Raji (cell line): ENCODE data around the gene PPP2R2B.

Experiments
- POLR2A ChIP-seq: IDR thresholded peaks from 2 replicates; pipeline ENCODE4 v1.6.1; 2011; ENCODE audit warnings: low read depth, low read length, control low read depth; ENCODE audit not compliant: insufficient read depth

PPP2R2B gene

DNA sequence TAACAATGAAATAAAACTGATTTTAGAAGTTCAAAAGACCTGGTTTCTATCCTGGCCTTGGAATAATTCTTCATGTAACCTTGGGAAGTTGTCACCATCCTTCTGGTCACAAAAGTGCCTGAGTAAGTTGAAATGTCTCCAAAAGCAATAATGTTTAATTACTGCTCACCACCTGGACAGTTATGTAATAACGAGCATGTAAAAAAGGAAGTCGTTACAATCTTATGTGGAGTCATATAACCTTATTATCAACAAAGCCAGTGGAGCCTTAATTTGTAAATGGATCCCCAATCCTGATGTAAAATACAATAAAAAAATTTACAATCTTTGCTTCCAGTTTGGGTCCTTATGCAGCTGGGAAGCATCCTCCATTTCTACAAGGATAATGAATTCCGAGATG, 298.3 kb downstream of the PPP2R2B start:
- TF ChIP-seq POLR2A, result no peak

DNA sequence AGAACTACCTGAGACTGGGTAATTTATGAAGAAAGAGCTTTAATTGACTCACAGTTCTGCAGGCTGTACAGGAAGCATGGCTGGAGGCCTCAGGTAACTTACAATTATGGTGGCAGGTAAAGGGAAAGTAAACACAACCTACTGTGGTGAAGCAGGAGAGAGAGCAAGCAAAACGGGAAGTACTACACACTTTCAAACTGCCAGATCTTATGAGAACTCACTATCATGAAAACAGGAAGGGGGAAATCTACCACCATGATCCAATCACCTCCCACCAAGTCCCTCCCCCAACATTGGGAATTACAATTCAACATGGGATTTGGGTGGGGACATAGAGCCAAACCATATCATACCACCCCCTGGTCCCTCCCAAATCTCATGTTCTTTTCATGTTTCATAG, 303.8 kb downstream of the PPP2R2B start:
- TF ChIP-seq POLR2A, result no peak

DNA sequence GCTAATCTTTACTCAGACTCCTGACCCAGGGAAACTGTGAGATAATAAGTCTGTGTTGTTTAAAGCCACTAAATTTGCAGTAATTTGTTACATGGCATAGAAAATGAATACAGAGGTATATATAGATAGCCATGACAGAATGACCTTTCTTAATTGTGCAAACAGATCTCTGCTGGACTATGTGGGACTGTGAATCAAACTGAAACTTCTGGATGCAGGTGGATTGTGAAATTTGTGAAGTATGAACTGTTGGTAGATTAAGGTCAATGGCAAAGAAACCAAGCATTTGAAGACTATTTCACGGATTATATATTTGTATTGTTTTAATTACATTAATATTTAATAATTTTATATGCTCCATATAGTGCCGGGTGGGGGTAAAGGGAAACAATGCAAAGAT, 310.4 kb downstream of the PPP2R2B start:
- TF ChIP-seq POLR2A, result no peak

DNA sequence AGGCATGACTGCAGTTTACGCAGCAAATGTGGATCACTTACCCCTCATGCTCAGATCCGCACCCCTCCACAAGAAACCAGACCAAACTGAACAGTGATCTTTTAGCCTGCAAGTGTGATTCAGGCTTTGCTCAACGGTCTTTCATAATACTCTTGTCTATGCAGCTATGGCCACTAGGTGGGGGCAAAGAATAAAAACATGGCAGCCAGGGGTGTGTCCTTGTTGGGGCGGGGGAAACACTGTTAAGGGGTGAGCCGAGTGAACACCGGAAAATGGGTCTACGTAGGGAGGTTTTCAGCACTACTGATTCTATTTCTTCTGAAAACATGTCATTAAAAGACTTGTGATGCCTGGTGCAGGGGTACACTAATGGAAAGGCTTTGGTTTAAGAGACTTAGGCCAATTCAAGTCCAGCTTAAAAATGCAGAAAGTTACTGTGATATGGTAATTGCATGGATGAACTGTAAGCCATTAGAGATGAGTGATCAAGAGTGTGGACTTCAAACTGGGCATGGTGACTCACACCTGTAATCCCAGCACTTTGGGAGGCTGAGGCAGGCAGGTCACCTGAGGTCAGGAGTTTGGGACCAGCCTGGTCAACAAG, 312.7 kb downstream of the PPP2R2B start:
- TF ChIP-seq POLR2A, result no peak

DNA sequence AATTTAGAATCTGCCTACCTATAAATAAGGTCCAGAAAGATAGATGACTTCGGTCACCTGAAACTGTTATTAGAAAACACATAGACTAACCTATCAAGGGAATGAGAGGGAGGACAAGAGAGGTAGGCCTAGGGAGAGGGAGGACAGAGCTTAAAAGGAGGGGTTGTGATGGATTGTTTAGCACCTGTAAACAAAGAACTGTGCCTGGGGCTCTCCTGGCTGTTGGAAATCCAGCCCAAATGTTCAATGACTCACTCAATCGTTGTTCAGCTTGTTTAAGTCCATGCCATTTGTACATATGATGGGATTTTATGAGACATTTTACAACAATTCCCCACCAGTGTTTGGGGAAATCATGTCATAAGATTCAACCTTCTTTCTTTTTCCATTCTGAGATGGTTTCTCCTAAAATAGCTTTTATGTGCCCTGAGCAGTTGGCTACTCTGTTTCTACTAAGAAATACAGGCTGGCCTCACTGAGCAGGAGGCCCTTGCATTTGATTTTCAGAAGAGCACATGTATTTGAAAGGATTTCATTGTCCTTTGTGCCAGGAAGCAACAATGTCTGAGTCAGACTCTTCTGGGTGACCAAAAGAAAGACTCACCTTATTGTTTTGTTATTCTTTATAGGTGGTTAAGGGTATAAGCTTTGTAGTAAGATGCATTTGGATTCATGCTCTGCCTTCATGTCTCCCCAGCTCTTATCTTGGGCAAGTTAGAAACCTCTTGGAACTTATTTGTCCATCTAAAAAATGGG, 314.4 kb downstream of the PPP2R2B start:
- TF ChIP-seq POLR2A, result no peak

DNA sequence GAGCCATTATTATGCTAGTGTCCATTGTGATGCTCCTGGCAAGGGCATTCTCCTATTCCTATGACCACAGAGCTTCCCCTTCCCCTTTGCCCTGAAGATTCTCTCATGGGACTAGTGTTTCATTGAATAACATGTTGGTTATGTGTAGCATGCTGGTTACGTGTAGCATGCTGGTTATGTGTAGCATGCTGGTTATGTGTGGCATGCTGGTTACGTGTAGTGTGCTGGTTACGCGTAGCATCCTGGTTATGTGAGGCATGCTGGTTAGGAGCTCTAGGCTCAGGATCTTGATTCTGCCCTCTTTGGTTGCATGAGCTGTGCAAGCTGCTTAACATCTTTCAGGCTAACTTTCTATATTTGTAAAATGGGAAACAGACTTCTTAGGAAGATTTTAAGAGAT, 316.1 kb downstream of the PPP2R2B start:
- no peak for TF ChIP-seq POLR2A

DNA sequence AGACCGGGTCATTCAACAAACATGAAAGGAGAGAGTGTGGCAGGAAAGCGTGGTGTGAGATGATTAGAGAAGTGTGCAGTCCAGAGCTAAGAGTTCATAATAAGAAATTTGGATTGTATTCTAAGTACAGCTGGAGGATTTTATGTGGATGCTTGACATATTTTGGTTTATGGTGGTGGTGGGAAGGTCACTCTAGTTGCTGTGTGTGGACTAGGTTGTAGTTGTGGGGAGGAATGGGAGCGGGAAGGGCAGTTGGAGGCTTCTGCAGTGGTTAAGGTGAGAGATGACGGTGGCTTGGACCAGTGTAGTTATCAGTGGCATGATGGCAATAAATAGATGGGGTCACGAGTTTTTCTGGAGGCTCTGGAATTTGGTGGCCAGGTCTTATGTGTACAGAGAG, 316.8 kb downstream of the PPP2R2B start:
- TF ChIP-seq POLR2A, result no peak

DNA sequence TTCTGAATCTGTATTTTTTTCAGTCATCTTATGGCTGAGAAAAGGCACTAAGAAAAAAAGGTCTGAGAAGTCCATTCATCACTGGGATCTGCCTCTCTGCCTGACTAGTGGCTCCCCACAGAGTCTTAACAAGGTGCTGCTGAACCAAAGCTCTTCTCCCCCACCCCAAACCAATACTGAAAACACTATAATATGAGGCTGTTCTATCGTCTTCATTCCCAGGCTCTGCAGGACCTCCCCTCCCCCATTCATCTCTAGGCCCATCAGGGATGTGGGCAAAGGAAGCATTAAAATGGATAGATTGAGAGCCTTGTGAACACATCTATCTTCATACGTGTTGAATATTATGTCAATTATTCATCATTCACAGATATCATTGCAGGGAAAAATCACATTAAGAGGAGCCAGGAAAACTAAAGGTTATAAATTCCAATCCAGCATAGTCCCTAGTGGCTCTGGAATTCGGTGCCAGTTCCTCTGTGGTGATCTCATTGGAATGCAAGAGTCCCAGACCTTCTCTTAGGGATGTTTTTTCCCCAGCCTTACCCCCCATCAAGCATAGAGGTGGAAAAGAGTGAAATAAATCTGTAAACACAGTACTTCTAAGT, 318.2 kb downstream of the PPP2R2B start:
- no peak for TF ChIP-seq POLR2A

DNA sequence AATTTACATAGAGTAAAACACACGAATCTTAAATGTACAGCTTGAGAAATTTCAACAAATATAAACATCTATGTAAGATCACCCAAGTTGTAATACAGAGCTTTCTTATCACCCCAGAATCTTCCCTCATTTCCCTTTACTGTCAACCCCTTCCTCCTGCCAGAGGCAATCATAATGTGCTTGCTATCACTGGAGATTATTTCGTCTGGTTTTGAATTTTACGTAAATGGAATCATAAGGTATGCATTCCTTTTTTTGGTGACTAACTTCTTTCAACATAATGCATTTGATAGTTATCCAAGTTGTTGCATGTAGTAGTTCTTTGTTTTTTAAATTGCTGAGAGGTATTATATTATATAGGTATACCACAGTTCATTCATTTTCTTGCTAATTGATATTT, 325.1 kb downstream of the PPP2R2B start:
- TF ChIP-seq POLR2A, result no peak

DNA sequence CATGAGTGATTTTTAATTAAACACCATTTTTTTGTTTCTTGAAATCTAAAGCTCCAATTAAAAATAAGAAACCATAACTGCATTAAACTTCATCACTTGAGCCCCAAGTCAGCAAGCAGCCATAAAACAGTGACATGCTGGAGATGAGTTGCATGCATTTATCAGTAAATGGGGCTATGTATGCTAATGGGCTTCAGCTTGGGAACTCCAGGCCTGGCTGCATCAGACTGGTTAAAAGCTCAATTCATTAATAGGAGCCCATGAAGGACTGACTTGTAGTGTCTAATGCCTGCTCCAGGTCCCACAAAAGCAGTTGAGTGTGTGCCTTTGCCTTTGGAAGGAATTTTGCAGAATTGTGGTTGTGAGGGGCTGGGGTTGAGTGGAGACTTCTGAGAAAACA, 328.9 kb downstream of the PPP2R2B start:
- no peak for TF ChIP-seq POLR2A

DNA sequence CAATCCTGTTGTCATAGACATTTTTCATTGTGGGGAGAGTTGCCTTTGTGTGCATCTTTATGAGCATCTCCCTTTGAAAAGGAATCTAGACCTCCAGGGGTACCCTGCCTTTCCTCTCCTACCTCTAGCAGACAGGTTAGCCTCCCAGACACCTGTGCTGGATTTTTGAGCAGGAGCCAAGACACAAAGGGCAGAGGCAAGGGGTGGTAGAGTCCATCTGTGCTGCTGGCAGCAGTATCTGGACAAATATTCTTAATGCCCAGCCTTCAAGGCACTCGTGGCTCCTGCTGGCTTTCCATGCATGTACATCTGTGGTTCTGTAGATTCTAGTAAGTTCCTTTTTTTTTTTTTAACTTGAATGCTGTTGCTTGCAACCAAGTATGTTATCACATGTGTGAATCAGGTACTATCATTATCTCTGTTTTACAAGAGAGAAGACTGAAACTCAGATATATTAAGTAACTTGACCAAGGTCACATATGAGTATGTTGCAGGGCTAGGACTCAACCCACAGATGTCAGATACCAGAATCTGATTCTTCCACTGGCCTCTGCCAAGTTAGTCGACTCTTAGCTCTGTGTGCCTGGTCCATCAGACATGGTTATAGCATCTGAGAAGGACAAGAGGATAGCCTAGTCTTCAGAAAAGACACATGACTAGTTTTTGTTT, 329.6 kb downstream of the PPP2R2B start:
- no peak for TF ChIP-seq POLR2A

DNA sequence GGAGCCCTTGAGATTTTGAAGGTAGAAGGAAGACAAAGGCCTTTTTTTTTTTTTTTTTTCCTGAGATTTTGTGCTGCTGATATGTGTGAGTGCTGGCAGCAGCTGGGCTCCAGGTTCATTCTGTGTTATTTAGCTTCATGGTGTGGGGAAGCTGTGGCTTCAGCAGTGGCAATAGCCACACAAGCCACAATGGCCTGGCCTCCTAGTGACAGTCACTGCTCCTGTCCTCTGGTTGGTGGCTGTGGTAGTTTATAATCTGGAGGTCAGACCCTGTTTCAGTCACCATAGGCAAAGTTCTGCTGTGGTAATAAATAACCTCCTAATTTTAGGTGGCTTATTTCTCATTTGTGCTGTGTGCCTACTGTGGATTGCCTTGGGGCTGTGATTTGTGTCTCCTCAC, 334.3 kb downstream of the PPP2R2B start:
- no peak for TF ChIP-seq POLR2A

DNA sequence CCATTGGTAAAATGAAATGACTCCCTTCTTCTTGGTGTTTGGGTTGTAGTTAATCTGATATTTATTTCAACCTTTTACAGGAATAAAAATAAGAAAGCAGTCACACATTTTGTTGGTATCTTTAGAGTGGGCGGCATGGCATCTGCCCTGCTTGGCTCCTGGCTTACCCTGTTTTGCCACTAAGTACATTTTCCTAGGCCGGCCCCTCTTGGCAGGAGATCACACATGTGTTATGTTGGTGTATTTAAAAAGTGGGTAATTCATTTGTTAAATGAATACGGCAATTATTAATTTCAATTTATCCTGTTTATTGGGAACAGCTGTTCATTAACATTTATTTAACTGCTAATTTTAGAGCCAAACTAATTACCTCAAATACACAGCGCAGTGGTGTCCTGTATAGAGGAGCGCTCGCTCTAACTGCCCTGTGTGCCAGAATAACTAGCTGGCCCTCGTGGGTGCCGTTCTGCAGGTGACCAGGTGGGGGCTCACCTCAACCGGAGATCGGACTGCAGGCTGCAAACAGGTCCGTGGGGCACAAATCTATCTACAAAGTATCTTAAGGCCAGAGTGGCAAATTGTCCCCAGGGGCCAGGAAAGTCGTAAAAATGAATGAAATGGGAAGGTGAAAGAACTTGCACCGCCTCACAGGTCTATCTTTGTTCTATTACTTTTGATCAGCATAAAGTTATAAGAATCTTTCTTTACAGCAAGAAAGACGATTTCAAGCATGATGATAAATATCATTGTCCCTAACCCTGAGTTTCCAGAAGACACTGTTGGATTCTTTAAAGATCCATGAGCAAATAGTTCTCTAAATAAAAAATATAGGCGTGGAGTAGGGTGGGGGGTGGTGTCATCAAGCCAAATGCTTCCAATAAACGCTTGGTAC, 336.4 kb downstream of the PPP2R2B start:
- TF ChIP-seq POLR2A, result no peak

DNA sequence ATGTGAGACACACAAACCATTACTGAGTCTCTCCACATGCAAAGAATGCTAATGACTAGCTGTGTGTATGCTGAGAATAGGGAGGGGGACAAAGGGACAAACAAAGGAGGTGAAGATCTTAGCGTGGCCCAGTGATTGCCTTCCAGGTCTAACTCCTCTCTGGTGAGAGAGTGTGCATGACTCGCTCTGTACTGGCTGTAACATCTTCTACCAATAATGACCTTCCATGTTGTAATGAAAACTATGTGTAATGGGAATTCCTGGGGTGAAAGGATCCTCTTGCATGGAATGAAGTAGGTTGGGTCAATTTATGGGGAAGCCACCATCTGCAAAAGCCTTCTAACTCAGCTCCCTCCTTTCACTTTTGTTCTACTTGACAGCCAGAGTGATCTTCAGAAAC, 338.1 kb downstream of the PPP2R2B start:
- no peak for TF ChIP-seq POLR2A

DNA sequence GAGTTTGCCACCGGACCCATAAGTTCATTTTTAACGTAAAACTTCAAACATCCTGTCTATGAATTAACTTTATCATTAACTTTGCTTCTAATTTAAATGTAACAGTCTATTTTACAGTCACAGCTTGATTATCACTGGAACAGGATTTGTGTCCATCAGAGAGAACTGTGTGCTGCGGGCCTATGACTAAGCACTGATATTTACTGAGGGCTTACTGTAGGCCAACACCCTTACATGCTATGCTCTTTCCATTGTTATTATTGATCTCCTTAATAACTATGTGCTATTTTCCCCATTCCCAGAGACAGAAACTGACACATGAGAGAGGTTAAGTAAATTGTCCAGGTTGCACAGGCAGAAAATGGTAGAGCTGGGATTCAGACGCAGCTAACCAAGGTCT, 338.6 kb downstream of the PPP2R2B start:
- no peak for TF ChIP-seq POLR2A
